SK-N-SH (cell line): ENCODE data around the gene GPR37L1. TPM values are rescaled to one million over a fixed set of nuclear protein-coding genes. Genes with fewer than 3 reads are reported as not detected.

Experiments used
- CTCF ChIA-PET: fragments of 300-600, 350-600 bp; formaldehyde crosslinking; extraction: SDS; loops from one replicate; lab custom pipeline; 2021; lab: Yijun Ruan, JAX
- POLR2A ChIA-PET: fragments of 350-600 bp; sonication (Branson Sonifier 250); formaldehyde crosslinking; extraction: SDS; loops from one replicate; lab custom pipeline; 2020; ENCODE audit warnings: antibody characterized with exemption, inconsistent platforms; lab: Yijun Ruan, JAX
- DNase-seq: peaks from one replicate; pipeline ENCODE4 v3.0.0; 2012
- H2AFZ ChIP-seq: fragments of 200-600 bp; sonication (generic); 2 replicates; pipeline ENCODE4 v1.8.1; 2016; ENCODE audit warnings: antibody characterized with exemption, mild to moderate bottlenecking, low read depth
- H3F3A ChIP-seq: fragments of 200-600 bp; sonication (generic); replicated peaks from 2 replicates; pipeline ENCODE3; 2016; ENCODE audit warnings: antibody characterized with exemption, mild to moderate bottlenecking; ENCODE audit not compliant: insufficient read depth
- H3K27ac ChIP-seq, 2 experiments: fragments of 200-500 bp in 1 of 2; fragments of 200-600 bp in 1 of 2; sonication (Bioruptor generic) in 1 of 2; sonication (generic), shearing (Covaris generic) in 1 of 2; 2 replicates each; pipeline versions ENCODE4 v1.5.1 to v1.6.1; 2014 to 2016; ENCODE audit warnings: low read depth in 2 of 2, inconsistent platforms in 1 of 2, low read length in 1 of 2, mild to moderate bottlenecking in 1 of 2, mixed read lengths in 1 of 2
- H3K27me3 ChIP-seq: fragments of 200-600 bp; sonication (generic), shearing (Covaris generic); 2 replicates; pipeline ENCODE4 v1.6.1; 2016; ENCODE audit warnings: mixed run types; ENCODE audit not compliant: insufficient read depth
- H3K36me3 ChIP-seq, 2 experiments: fragments of 200-500 bp in 1 of 2; fragments of 200-600 bp in 1 of 2; sonication (Bioruptor generic) in 1 of 2; sonication (generic) in 1 of 2; replicated peaks in 1 of 2; 2 replicates each; pipeline versions ENCODE3 to v1.5.1; 2014 to 2016; ENCODE audit warnings: low read length in 1 of 2, mild to moderate bottlenecking in 1 of 2; ENCODE audit not compliant: insufficient read depth in 2 of 2, control insufficient read depth in 1 of 2
- H3K4me1 ChIP-seq, 2 experiments: fragments of 200-500 bp in 1 of 2; fragments of 200-600 bp in 1 of 2; sonication (Bioruptor generic) in 1 of 2; sonication (generic), shearing (Covaris generic) in 1 of 2; 2 replicates each; pipeline versions ENCODE4 v1.5.1 to v1.6.1; 2014 to 2016; ENCODE audit warnings: low read depth in 1 of 2, low read length in 1 of 2, mixed run types in 1 of 2; ENCODE audit not compliant: insufficient read depth in 2 of 2, control insufficient read depth in 1 of 2
- H3K4me2 ChIP-seq: fragments of 200-600 bp; sonication (generic), shearing (Covaris generic); 2 replicates; pipeline ENCODE4 v1.6.1; 2017; ENCODE audit warnings: mixed run types
- H3K4me3 ChIP-seq, 2 experiments: fragments of 200-500 bp in 1 of 2; fragments of 200-600 bp in 1 of 2; sonication (Bioruptor generic) in 1 of 2; sonication (generic), shearing (Covaris generic) in 1 of 2; 2 replicates each; pipeline versions ENCODE4 v1.5.1 to v1.8.1; 2014 to 2016; ENCODE audit warnings: low read depth in 2 of 2, inconsistent platforms in 1 of 2, low read length in 1 of 2, mild to moderate bottlenecking in 1 of 2, mixed read lengths in 1 of 2, moderate library complexity in 1 of 2
- H3K79me2 ChIP-seq: fragments of 200-600 bp; sonication (generic); 2 replicates; pipeline ENCODE4 v1.8.1; 2017; ENCODE audit warnings: mild to moderate bottlenecking; ENCODE audit not compliant: insufficient read depth
- H3K9ac ChIP-seq: fragments of 200-600 bp; sonication (generic); 2 replicates; pipeline ENCODE4 v1.6.1; 2017; ENCODE audit warnings: mixed run types
- H3K9me2 ChIP-seq: fragments of 200-600 bp; sonication (generic); 2 replicates; pipeline ENCODE4 v1.6.1; 2017; ENCODE audit warnings: mixed run types
- H3K9me3 ChIP-seq: fragments of 200-600 bp; sonication (generic); 2 replicates; pipeline ENCODE4 v1.6.1; 2017; ENCODE audit warnings: mixed run types, mild to moderate bottlenecking, moderate library complexity
- H4K20me1 ChIP-seq: fragments of 200-600 bp; sonication (generic); 2 replicates; pipeline ENCODE4 v1.6.1; 2017; ENCODE audit warnings: mild to moderate bottlenecking, mixed run types; ENCODE audit not compliant: insufficient read depth
- CHD2 ChIP-seq: fragments of 150-350 bp; IDR thresholded peaks from 2 replicates; pipeline ENCODE4 v1.6.1; 2018; ENCODE audit warnings: low read length; ENCODE audit not compliant: partially characterized antibody
- EP300 ChIP-seq, 2 experiments: IDR thresholded peaks; 2 replicates each; pipeline versions ENCODE4 v1.4.0 to v1.6.1; 2012; ENCODE audit warnings: borderline replicate concordance in 1 of 2, low read depth in 1 of 2, low read length in 1 of 2
- EZH2phosphoT487 ChIP-seq: fragments of 200-600 bp; sonication (generic); IDR thresholded peaks from 2 replicates; pipeline ENCODE4 v1.6.1; 2017; ENCODE audit warnings: low read depth, mixed run types, mild to moderate bottlenecking, antibody characterized with exemption, moderate library complexity, borderline replicate concordance
- FOSL2 ChIP-seq: IDR thresholded peaks from 2 replicates; pipeline ENCODE4 v1.4.0; 2012; ENCODE audit warnings: low read depth, mild to moderate bottlenecking, moderate library complexity, borderline replicate concordance
- FOXM1 ChIP-seq: IDR thresholded peaks from 2 replicates; pipeline ENCODE4 v1.4.0; 2012; ENCODE audit warnings: low read depth, mild to moderate bottlenecking
- GATA2 ChIP-seq: sonication (generic); formaldehyde crosslinking; IDR thresholded peaks from 2 replicates; pipeline ENCODE4 v1.5.0; 2020; ENCODE audit warnings: mild to moderate bottlenecking, missing genetic modification reagents
- MEF2A ChIP-seq: IDR thresholded peaks from 2 replicates; pipeline ENCODE4 v1.4.0; 2012; ENCODE audit warnings: low read depth, borderline replicate concordance
- MXI1 ChIP-seq: IDR thresholded peaks from 2 replicates; pipeline ENCODE4 v1.6.1; 2012; ENCODE audit warnings: mild to moderate bottlenecking, low read depth, low read length, improper control_type of control experiment
- RAD21 ChIP-seq: IDR thresholded peaks from 2 replicates; pipeline ENCODE4 v1.6.1; 2012; ENCODE audit warnings: mild to moderate bottlenecking, low read length
- RCOR1 ChIP-seq: fragments of 150-350 bp; IDR thresholded peaks from 2 replicates; pipeline ENCODE4 v1.6.1; 2017; ENCODE audit warnings: antibody characterized with exemption, low read length
- RXRA ChIP-seq: IDR thresholded peaks from 2 replicates; pipeline ENCODE4 v1.4.0; 2012; ENCODE audit warnings: low read depth, mild to moderate bottlenecking, borderline replicate concordance
- SMC3 ChIP-seq: IDR thresholded peaks from 2 replicates; pipeline ENCODE4 v1.6.1; 2012; ENCODE audit warnings: low read depth, low read length, improper control_type of control experiment
- TAF1 ChIP-seq: IDR thresholded peaks from 2 replicates; pipeline ENCODE4 v1.6.1; 2012; ENCODE audit warnings: low read depth, mild to moderate bottlenecking, low read length, moderate library complexity, borderline replicate concordance
- TEAD4 ChIP-seq: IDR thresholded peaks from 2 replicates; pipeline ENCODE4 v1.4.0; 2012; ENCODE audit warnings: mild to moderate bottlenecking, borderline replicate concordance; ENCODE audit not compliant: insufficient read depth
- WGBS: methylation state at CpG from one replicate; pipeline ENCODE4 v1.1.6; 2017; ENCODE audit warnings: low lambda C conversion rate; 5-methylcytosine and 5-hydroxymethylcytosine counted together
- polyA plus RNA-seq, 3 experiments: library from polyadenylated mRNA; depleted of rRNA; stranded (reverse); fragments of >200 nt; gene quantifications; 2 replicates each; pipeline ENCODE4 v1.2.3, GENCODE V29; 2012
- TF ChIP-seq, protein P1 (sequence below): IDR thresholded peaks from 2 replicates; pipeline ENCODE4 v1.4.0; 2012; ENCODE audit warnings: low read depth, borderline replicate concordance
- TF ChIP-seq, protein P2 (sequence below): IDR thresholded peaks from 2 replicates; pipeline ENCODE4; 2012

GPR37L1 gene
- polyA plus RNA-seq, 1 of the 3 experiments (the other 2 are of a cell fraction) = not detected

DNA sequence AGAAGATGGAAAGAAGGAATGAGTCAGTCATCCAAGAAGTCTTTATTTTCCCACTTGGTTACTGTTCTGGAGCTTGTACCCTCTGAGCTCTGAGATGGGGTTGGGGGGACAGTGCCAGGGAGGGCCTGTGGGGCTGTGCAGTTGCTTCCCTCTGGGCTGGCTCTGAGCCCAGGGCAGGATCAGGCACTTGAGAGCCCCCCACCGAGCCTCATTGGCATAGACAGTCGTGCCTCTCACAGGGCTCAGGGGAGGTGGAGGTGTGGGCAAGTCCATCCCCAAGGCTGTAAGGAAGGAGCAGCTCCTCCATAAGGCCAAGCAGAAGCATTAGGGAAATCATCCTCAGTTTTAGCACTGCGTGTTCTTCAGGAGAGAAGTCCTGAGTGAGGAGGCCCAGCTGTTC lies 24.3 kb downstream of the GPR37L1 start:
- H3K27me3 ChIP-seq = no peaks in the 10 kb centered on the region
- POLR2A ChIA-PET = no interaction called here
- CTCF ChIA-PET = interaction anchor here (1.0 to 1.8 kb wide), 7 partner anchors 8 to 170 kb away, joined by 3 to 6 read pairs (median 4); no protein-coding TSS in a partner anchor
- DNase-seq = no peak
- H3K27ac ChIP-seq = no peak overlapping the region
- peaks cover 30% of the 10 kb centered on the region for H3K79me2 ChIP-seq
- no peak for TF ChIP-seq FOSL2
- TF ChIP-seq, all 33 proteins: peak for 0
- no peaks in the 10 kb centered on the region for H3K36me3 ChIP-seq
- H3F3A ChIP-seq = peaks cover 5% of the 10 kb centered on the region
- H3K4me1 ChIP-seq = peaks cover 8 to 16% of the 10 kb centered on the region in 2 experiments; a peak in 2 of 4 replicates
- no peak overlapping the region for H3K4me3 ChIP-seq
- H3K4me2 ChIP-seq = no peak overlapping the region
- H4K20me1 ChIP-seq = peaks cover 18% of the 10 kb centered on the region
- 83% methylated on average over 1 of the region's 3 CpGs for WGBS
- no peak overlapping the region for H2AFZ ChIP-seq
- H3K9me2 ChIP-seq = no peaks in the 10 kb centered on the region
- no peak overlapping the region for H3K9ac ChIP-seq
- no peaks in the 10 kb centered on the region for H3K9me3 ChIP-seq

DNA sequence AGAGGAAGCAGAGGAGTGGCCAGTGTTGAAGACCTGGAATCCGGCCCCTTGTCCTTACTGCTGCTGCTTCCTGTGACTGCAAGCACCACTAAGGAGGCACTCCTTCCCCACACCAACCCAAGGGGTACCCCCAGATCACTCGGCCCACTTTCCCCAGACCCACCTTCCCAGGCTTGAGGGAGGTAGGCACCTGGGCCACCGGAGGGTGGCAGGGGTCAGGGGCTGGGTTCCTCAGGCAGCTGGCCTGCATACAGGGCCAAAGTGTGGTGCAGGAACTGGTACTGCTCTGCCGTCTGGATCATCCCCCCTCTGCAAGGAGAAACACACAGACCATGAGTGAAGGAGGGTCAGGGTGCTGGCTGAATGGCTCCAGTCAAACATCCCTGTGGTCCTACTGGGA lies 25.7 kb downstream of the GPR37L1 start:
- H3K9me3 ChIP-seq = no peaks in the 10 kb centered on the region
- no peak overlapping the region for H2AFZ ChIP-seq
- POLR2A ChIA-PET = no interaction called here
- no peak for TF ChIP-seq MXI1
- no peak for TF ChIP-seq SMC3
- no peak for TF ChIP-seq RAD21
- TF ChIP-seq, protein P1, sequence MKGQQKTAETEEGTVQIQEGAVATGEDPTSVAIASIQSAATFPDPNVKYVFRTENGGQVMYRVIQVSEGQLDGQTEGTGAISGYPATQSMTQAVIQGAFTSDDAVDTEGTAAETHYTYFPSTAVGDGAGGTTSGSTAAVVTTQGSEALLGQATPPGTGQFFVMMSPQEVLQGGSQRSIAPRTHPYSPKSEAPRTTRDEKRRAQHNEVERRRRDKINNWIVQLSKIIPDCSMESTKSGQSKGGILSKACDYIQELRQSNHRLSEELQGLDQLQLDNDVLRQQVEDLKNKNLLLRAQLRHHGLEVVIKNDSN = no peak
- no peak for TF ChIP-seq TEAD4
- TF ChIP-seq TAF1 = no peak
- no peak for TF ChIP-seq MEF2A
- no peak for TF ChIP-seq FOSL2
- TF ChIP-seq CHD2 = no peak
- TF ChIP-seq FOXM1 = no peak
- no peak for TF ChIP-seq EZH2phosphoT487
- no peak for TF ChIP-seq GATA2 (CRISPR knock-in tag)
- TF ChIP-seq, protein P2, sequence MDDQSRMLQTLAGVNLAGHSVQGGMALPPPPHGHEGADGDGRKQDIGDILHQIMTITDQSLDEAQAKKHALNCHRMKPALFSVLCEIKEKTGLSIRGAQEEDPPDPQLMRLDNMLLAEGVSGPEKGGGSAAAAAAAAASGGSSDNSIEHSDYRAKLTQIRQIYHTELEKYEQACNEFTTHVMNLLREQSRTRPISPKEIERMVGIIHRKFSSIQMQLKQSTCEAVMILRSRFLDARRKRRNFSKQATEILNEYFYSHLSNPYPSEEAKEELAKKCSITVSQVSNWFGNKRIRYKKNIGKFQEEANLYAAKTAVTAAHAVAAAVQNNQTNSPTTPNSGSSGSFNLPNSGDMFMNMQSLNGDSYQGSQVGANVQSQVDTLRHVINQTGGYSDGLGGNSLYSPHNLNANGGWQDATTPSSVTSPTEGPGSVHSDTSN = no peak
- no peak for TF ChIP-seq RCOR1
- no peak for TF ChIP-seq RXRA
- no peak for TF ChIP-seq EP300 (IDR thresholded peaks at IDR 0.05; ENCODE audit: borderline replicate concordance in 1 of 2, low read depth in 1 of 2, low read length in 1 of 2)
- TF ChIP-seq, all 33 proteins: peak for 0
- H3K27me3 ChIP-seq = no peaks in the 10 kb centered on the region
- DNase-seq = no peak
- peaks cover 0 to 7% of the 10 kb centered on the region in 2 experiments; a peak in 1 of 4 replicates for H3K4me1 ChIP-seq
- no peak overlapping the region for H3K4me3 ChIP-seq
- no peak overlapping the region for H3K9ac ChIP-seq
- no peaks in the 10 kb centered on the region for H3K36me3 ChIP-seq
- peaks cover 4% of the 10 kb centered on the region for H4K20me1 ChIP-seq
- WGBS = 52% methylated on average over 2 of the region's 4 CpGs
- no peak overlapping the region for H3K27ac ChIP-seq
- H3K79me2 ChIP-seq = peaks cover 16% of the 10 kb centered on the region
- H3K4me2 ChIP-seq = no peak overlapping the region
- peaks cover 5% of the 10 kb centered on the region for H3F3A ChIP-seq
- CTCF ChIA-PET = interaction anchor here (0.7 to 1.8 kb wide), 4 partner anchors 17 to 40 kb away, joined by 3 to 5 read pairs (median 4); no protein-coding TSS in a partner anchor
- H3K9me2 ChIP-seq = no peaks in the 10 kb centered on the region
